H1 (cell line): ENCODE results near the gene PPIG.

Experiments used
- CHD2 ChIP-seq: IDR thresholded peaks from 2 replicates; pipeline ENCODE4 v1.6.1; 2012; ENCODE audit warnings: low read length, improper control_type of control experiment
- CTCF ChIP-seq, 3 experiments: IDR thresholded peaks; 1 replicate in 2 of 3; 2 replicates in 1 of 3; pipeline versions ENCODE4 v1.5.1 to v1.6.1; 2011; ENCODE audit warnings: low read length in 3 of 3, mild to moderate bottlenecking in 3 of 3, inconsistent platforms in 2 of 3, low read depth in 1 of 3, moderate library complexity in 1 of 3; ENCODE audit not compliant: insufficient read depth in 1 of 3; ENCODE audit errors: control extremely low read depth in 1 of 3
- EGR1 ChIP-seq: IDR thresholded peaks from 2 replicates; pipeline ENCODE4 v1.6.1; 2011; ENCODE audit warnings: low read depth, low read length, borderline replicate concordance
- YY1 ChIP-seq: IDR thresholded peaks from 2 replicates; pipeline ENCODE4 v1.6.1; 2011; ENCODE audit warnings: low read depth, mild to moderate bottlenecking, low read length

DNA sequence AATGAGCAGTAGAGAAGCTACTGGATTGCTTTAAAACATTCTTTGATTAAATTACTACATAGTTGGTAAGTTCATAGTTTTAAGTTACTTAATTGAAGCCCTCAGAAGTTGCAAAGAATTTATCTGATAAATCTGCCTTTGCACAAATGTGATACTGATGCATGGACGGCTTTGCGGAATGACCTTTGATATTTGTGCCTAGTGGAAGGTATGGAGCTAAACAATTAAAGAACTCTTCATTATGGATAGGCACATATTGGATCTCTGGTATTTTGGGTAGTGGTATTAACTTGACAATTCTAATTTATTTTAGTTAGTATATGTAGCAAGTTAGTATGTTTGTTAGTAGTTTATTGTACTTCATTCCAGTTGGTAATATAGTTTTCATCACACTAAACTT, 56.0 kb downstream of the PPIG start:
- TF ChIP-seq CTCF (IDR thresholded peaks at IDR 0.05; ENCODE audit: control extremely low read depth in 1 of 3, insufficient read depth in 1 of 3, low read depth in 1 of 3, low read length in 3 of 3), result no peak
- no peak for TF ChIP-seq EGR1
- TF ChIP-seq YY1, result no peak
- TF ChIP-seq CHD2, result no peak
